ENCODE data around the gene SRXN1.

DNA sequence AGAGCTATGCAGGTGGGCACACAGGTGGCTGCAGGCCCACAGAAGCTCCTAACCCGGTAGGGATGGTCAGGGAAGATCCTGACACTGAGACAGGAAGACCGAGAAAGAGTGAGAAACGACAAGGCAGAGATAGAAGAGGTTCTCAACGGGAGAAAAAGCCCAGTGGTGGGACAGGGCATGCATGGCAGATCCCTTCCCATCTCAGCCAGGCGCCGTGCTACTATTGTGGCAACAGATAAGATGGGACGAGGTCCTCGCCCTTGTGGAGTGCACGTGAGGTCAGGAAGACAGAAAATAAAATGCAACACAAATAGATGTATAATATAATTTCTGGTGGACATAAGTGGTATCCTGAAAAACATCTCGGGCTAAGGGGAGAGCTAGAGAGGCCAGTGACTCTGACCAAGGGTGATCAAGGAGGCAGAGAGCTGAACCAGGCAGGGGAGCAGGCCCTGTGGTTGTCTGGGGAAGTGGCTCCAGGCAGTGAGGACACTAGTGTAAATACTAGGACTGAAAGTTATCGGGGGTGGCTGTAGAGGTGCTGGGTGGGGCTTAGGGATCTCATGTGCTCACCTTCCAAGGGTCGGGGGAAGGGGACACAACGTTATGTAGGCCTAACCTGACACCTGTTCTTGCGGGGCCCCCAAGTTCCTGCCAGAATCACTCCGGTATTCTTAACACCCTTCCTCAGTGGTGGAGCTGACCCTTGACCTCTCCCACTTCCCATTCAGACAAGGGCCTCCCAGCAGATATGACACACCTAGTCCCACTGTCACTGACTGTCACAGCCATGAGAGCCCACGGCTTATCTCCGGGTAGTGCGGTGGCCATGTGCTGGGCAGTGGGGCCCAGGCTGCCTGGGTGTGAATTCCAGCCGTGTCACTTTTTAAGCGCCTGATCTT is 1.0 kb downstream of the SRXN1 start:
- TF ChIP-seq RBBP5 (IDR thresholded peaks at IDR 0.05; ENCODE audit: borderline replicate concordance, insufficient read depth, low read length, poor library complexity, severe bottlenecking) (peak; percentile 62), KAT7 (CRISPR knock-in tag; IDR thresholded peaks at IDR 0.05; ENCODE audit: borderline replicate concordance) (no peak), CHCHD3 (CRISPR knock-in tag; IDR thresholded peaks at IDR 0.05) (no peak), TCF3 (CRISPR knock-in tag; IDR thresholded peaks at IDR 0.05) (no peak), PHF20 (IDR thresholded peaks at IDR 0.05; ENCODE audit: partially characterized antibody) (no peak)
- TF ChIP-seq, protein P1, sequence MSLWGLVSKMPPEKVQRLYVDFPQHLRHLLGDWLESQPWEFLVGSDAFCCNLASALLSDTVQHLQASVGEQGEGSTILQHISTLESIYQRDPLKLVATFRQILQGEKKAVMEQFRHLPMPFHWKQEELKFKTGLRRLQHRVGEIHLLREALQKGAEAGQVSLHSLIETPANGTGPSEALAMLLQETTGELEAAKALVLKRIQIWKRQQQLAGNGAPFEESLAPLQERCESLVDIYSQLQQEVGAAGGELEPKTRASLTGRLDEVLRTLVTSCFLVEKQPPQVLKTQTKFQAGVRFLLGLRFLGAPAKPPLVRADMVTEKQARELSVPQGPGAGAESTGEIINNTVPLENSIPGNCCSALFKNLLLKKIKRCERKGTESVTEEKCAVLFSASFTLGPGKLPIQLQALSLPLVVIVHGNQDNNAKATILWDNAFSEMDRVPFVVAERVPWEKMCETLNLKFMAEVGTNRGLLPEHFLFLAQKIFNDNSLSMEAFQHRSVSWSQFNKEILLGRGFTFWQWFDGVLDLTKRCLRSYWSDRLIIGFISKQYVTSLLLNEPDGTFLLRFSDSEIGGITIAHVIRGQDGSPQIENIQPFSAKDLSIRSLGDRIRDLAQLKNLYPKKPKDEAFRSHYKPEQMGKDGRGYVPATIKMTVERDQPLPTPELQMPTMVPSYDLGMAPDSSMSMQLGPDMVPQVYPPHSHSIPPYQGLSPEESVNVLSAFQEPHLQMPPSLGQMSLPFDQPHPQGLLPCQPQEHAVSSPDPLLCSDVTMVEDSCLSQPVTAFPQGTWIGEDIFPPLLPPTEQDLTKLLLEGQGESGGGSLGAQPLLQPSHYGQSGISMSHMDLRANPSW (CRISPR knock-in tag; IDR thresholded peaks at IDR 0.05) = no peak

Measured in K562 (cell line).